Heart right ventricle (tissue), 16 donors: Measurements from ENCODE around the gene NUP93. TPM values are rescaled to one million over a fixed set of nuclear protein-coding genes. Genes with fewer than 3 reads are reported as not detected.

ENCODE experiments used
- ATAC-seq, 8 donors: fragments of 200-7000 bp; cut with Tn5 transposase; one replicate each; pipeline ENCODE4 v1.9.1; 2020; ENCODE audit warnings: mild to moderate bottlenecking in 8 of 8, moderate library complexity in 8 of 8, moderate number of reproducible peaks in 1 of 8
- DNase-seq, 2 donors: peaks; one replicate each; pipeline ENCODE4 v3.0.0-alpha.2; 2020
- H3K27ac ChIP-seq, 10 donors: fragments of 200-600 bp; sonication (generic) in 2 of 10; one replicate each; pipeline versions ENCODE4 v1.5.0 to v1.8.0; 2020 to 2022; ENCODE audit warnings: mild to moderate bottlenecking in 3 of 10
- H3K27me3 ChIP-seq, 7 donors: fragments of 200-600 bp; one replicate each; pipeline ENCODE4 v1.8.0; 2021 to 2022; ENCODE audit warnings: mild to moderate bottlenecking in 2 of 7
- H3K36me3 ChIP-seq, 9 donors: fragments of 200-600 bp; sonication (generic) in 1 of 9; one replicate each; pipeline versions ENCODE4 v1.5.0 to v1.8.0; 2020 to 2022; ENCODE audit warnings: mild to moderate bottlenecking in 2 of 9
- H3K4me1 ChIP-seq, 9 donors: fragments of 200-600 bp; sonication (generic) in 1 of 9; one replicate each; pipeline versions ENCODE4 v1.5.0 to v1.8.0; 2020 to 2022; ENCODE audit warnings: mild to moderate bottlenecking in 4 of 9
- H3K4me3 ChIP-seq, 10 donors: fragments of 200-600 bp; sonication (generic) in 2 of 10; one replicate each; pipeline versions ENCODE4 v1.5.0 to v1.8.0; 2020 to 2022; ENCODE audit warnings: mild to moderate bottlenecking in 7 of 10, moderate library complexity in 2 of 10
- H3K9me3 ChIP-seq, 11 donors: fragments of 200-600 bp in 10 of 11; sonication (generic) in 2 of 11; one replicate each; pipeline versions ENCODE4 v1.5.0 to v1.8.0; 2013 to 2022; ENCODE audit warnings: mild to moderate bottlenecking in 2 of 11, control low read depth in 1 of 11, moderate library complexity in 1 of 11
- CTCF ChIP-seq, 9 donors: fragments of 200-600 bp; sonication (generic) in 2 of 9; IDR thresholded peaks; one replicate each; pipeline versions ENCODE4 v1.5.0 to v1.8.0; 2021 to 2022; ENCODE audit warnings: antibody characterized with exemption in 9 of 9, mild to moderate bottlenecking in 5 of 9, moderate library complexity in 1 of 9
- WGBS, 2 donors: extraction: QIAGEN DNeasy Blood & Tissue Kit; methylation state at CpG; one replicate each; pipeline ENCODE4 v1.1.7; 2013; ENCODE audit warnings: inconsistent platforms in 1 of 2; 5-methylcytosine and 5-hydroxymethylcytosine counted together
- intact Hi-C, 10 donors: fragments of 100-400 bp; cut with DNase I; formaldehyde crosslinking; loops; one replicate each; pipeline versions ENCODE4 v1.11.1 to v1.14.2; 2022
- polyA plus RNA-seq, 2 donors: library from polyadenylated mRNA; stranded (reverse); fragments of 200-250 nt; gene quantifications; one replicate each; pipeline ENCODE4 v1.2.3, GENCODE V29; 2013
- total RNA-seq, 10 donors: library from RNA; stranded (reverse); fragmentation: NEBNext Ultra II Directional in 3 of 10; extraction: Animal tissue kit (Norgen Biotek cat#: 25700) in 3 of 10; gene quantifications; one replicate each; pipeline versions ENCODE4 v1.2.1 to v1.2.4, GENCODE V29; 2021 to 2023
- donor health status: Arrhythmogenic right ventricular cardiomyopathy.
- donor health status: ischemic (EF 13 %, LVEDD 7.1; RV severe dilation, severe dysfunction).
- donor health status: healthy with polysubstance abuse.
- donor health status: DM: no; HTN: yes; CAD: no.
- donor health status: DM: no; HTN: no; CAD: no.
- donor health status: ischemic (EF 25% LVEDD 6.9; RV normal size, moderate dysfunction).
- donor health status: ischemic (EF 25% LVEDD 5.7; RV mildly dilated, moderate dysfunction).
- donor health status: healthy.
- donor health status: DM: yes; HTN: yes; CAD: no.
- donor health status: Ischemic cardiomyopathy.
- donor health status: ischemic (EF 35%, LVEDD 5.7; RV mildly dilated, moderate dysfunction).
- donor health status: nonischemic (EF 11% LVEDD 7.7; RV severe dilation, severe dysfunction).
- donor health status: DM: yes; HTN: yes; CAD: no.
- donor health status: PGD.
- donor health status: ischemic (EF 29% LVEDD 5.4; RV normal size, mild dysfunction).
- donor health status: nonischemic (EF 23%, LVEDD 6.1; RV moderate dilation, normal function).

The NUP93 gene
- total and polyA plus RNA-seq, 12 donors: 25.4 to 34.8 (median 27.6) TPM

GRCh38 chr16:56860226-56861020, 130.5 kb downstream of the NUP93 start:
- WGBS, 2 donors: 74 to 79% methylated on average over 9 of the region's 9 CpGs

GRCh38 chr16:56861092-56861610, 131.2 kb downstream of the NUP93 start:
- no peak for ATAC-seq
- TF ChIP-seq CTCF (IDR thresholded peaks at IDR 0.05): no peak
- no peaks in the 10 kb centered on the region for H3K9me3 ChIP-seq
- no peaks in the 10 kb centered on the region for H3K36me3 ChIP-seq
- 47 to 51% methylated on average over 3 of the region's 3 CpGs for WGBS, 2 donors
- no peaks in the 10 kb centered on the region for H3K27me3 ChIP-seq
- no peak for DNase-seq
- H3K4me1 ChIP-seq: peaks cover 0 to 13% (median 0%) of the 10 kb centered on the region in 9 donors
- H3K27ac ChIP-seq: peak overlapping the region in 1 of 10 donors; percentile 5
- intact Hi-C loops: loop anchor here in 5 of 10 donors (10.0 kb wide), 4 partner anchors 174 to 304 kb away; no protein-coding TSS in a partner anchor
- no peak overlapping the region for H3K4me3 ChIP-seq

More at GRCh38 chr16:56860226-56861020, 130.5 kb downstream of the NUP93 start:
- ATAC-seq (peak in 2 of 8 donors; percentile 15 to 40), DNase-seq (no peak)
- Histone ChIP-seq H3K36me3 (no peaks in the 10 kb centered on the region), H3K4me3 (no peak overlapping the region), H3K9me3 (no peaks in the 10 kb centered on the region), H3K27me3 (no peaks in the 10 kb centered on the region), H3K4me1 (peaks cover 0 to 13% (median 0%) of the 10 kb centered on the region in 9 donors), H3K27ac (peak overlapping the region in 1 of 10 donors; percentile 47)
- no peak for TF ChIP-seq CTCF (IDR thresholded peaks at IDR 0.05)
- intact Hi-C loops: loop anchor here in 5 of 10 donors (10.0 kb wide), 4 partner anchors 174 to 304 kb away; no protein-coding TSS in a partner anchor

- TF ChIP-seq CTCF (IDR thresholded peaks at IDR 0.05): no peak
- 94 to 96% methylated on average over 8 of the region's 8 CpGs for WGBS, 2 donors
Observed at GRCh38 chr16:56861756-56862155, 131.8 kb downstream of the NUP93 start.

GRCh38 chr16:56862776-56863175, 132.8 kb downstream of the NUP93 start:
- ATAC-seq (peak in 1 of 8 donors; percentile 40), DNase-seq (no peak)
- no peak for TF ChIP-seq CTCF (IDR thresholded peaks at IDR 0.05)
- Histone ChIP-seq H3K36me3 (no peaks in the 10 kb centered on the region), H3K4me3 (no peak overlapping the region), H3K9me3 (no peaks in the 10 kb centered on the region), H3K27ac (no peak overlapping the region), H3K4me1 (peaks cover 0 to 17% (median 6%) of the 10 kb centered on the region in 9 donors), H3K27me3 (no peaks in the 10 kb centered on the region)
- 82 to 84% methylated on average over 5 of the region's 5 CpGs for WGBS, 2 donors
- intact Hi-C loops: loop anchor here in 5 of 10 donors (10.0 kb wide), 4 partner anchors 172 to 302 kb away; no protein-coding TSS in a partner anchor

More at GRCh38 chr16:56861756-56862155, 131.8 kb downstream of the NUP93 start:
- no peaks in the 10 kb centered on the region for H3K9me3 ChIP-seq
- DNase-seq (no peak), ATAC-seq (no peak)
- H3K4me1 ChIP-seq: peaks cover 0 to 13% (median 0%) of the 10 kb centered on the region in 9 donors
- H3K27ac ChIP-seq: no peak overlapping the region
- no peaks in the 10 kb centered on the region for H3K27me3 ChIP-seq
- no peaks in the 10 kb centered on the region for H3K36me3 ChIP-seq
- no peak overlapping the region for H3K4me3 ChIP-seq
- intact Hi-C loops: loop anchor here in 5 of 10 donors (10.0 kb wide), 4 partner anchors 173 to 303 kb away; no protein-coding TSS in a partner anchor
